WERI-Rb-1 (cell line): Measurements from ENCODE around the gene CADM2.
"Not testable (repeated sequence)": the region's sequence is repeated elsewhere in the genome, so short reads cannot be mapped to it uniquely, and the experiment has no call there.

Experiments used
- DNase-seq: peaks from one replicate; pipeline ENCODE4 v3.0.0-alpha.2; 2020
- H3K27ac ChIP-seq: fragments of 250-450 bp; sonication (Bioruptor Pico); 2 replicates; pipeline ENCODE4 v1.5.1; 2020; ENCODE audit warnings: mild to moderate bottlenecking, moderate library complexity
- H3K27me3 ChIP-seq: fragments of 250-450 bp; sonication (Bioruptor Pico); 2 replicates; pipeline ENCODE4 v1.5.1; 2021; ENCODE audit warnings: mild to moderate bottlenecking, low read depth, moderate library complexity; ENCODE audit not compliant: insufficient read depth, severe bottlenecking
- H3K36me3 ChIP-seq: fragments of 250-450 bp; sonication (Bioruptor Pico); 2 replicates; pipeline ENCODE4 v1.5.1; 2020; ENCODE audit warnings: mild to moderate bottlenecking, moderate library complexity
- H3K4me3 ChIP-seq: 2 replicates; pipeline ENCODE4 v1.5.1; 2011; ENCODE audit warnings: low read depth, mild to moderate bottlenecking, control low read depth, low read length
- H3K9me3 ChIP-seq: fragments of 250-450 bp; sonication (Bioruptor Pico); 2 replicates; pipeline ENCODE4 v1.5.1; 2021; ENCODE audit warnings: mild to moderate bottlenecking, moderate library complexity; ENCODE audit not compliant: severe bottlenecking
- TF ChIP-seq, protein P1 (sequence below): IDR thresholded peaks from 2 replicates; pipeline ENCODE4 v1.5.1; 2011; ENCODE audit warnings: low read depth, mild to moderate bottlenecking, control low read depth, inconsistent platforms, low read length

CADM2 gene

DNA sequence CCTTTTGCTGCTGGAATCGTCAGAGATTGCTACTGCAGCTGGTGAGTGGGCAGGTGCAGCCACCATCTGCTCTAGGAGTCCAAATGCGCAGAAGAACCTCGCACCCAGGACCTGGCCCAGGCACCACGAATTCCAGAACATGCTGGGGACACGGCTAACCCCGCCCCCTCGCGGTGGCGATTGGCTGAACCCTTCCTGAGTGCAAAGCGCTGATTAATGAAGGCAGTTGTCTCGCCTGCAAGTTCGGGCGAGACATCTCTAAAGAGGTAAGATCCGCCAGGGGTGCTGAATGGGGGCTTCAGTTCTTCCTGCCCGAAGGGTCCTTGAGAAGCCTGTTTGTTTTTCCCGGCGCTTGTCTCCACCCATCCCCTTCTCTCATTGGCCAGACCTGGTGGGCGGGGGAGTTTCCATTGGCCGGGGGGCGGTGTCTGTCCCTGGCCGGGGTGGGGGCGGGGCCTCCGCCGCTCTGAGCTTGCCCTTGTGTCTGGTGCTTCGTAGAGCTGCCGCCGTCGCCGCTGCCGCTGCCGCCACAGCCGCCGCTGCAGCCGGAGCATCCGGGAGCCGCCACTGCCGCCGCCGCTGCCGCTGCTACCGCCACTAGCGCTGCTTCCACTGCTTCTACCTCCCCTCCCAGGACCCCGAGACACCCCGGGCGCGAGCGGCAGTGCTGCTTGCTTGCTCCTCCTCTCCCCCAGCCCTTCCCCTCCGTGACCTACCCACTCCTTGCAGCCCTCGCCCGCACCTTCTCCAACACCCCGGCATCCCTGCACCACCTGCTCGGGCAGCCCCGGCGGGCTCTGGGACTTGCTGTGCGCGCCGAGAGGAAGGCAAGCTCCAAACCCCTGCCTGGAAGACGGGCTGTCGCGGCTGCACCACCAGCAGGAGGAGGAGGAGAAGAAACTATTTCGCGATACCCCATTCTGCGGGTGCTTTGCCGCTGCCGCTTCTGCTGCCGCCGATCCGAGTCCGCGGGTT is at the start of gene CADM2:
Gene CADM2 (plus strand): TSS at position 495 of the 975 bp plus-strand sequence.
- H3K27ac ChIP-seq = no peak within 1 kb of the TSS
- no peaks in the 10 kb centered on the region for H3K27me3 ChIP-seq
- peak within 1 kb of the TSS; percentile 62 for H3K4me3 ChIP-seq
- TF ChIP-seq, protein P1, sequence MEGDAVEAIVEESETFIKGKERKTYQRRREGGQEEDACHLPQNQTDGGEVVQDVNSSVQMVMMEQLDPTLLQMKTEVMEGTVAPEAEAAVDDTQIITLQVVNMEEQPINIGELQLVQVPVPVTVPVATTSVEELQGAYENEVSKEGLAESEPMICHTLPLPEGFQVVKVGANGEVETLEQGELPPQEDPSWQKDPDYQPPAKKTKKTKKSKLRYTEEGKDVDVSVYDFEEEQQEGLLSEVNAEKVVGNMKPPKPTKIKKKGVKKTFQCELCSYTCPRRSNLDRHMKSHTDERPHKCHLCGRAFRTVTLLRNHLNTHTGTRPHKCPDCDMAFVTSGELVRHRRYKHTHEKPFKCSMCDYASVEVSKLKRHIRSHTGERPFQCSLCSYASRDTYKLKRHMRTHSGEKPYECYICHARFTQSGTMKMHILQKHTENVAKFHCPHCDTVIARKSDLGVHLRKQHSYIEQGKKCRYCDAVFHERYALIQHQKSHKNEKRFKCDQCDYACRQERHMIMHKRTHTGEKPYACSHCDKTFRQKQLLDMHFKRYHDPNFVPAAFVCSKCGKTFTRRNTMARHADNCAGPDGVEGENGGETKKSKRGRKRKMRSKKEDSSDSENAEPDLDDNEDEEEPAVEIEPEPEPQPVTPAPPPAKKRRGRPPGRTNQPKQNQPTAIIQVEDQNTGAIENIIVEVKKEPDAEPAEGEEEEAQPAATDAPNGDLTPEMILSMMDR = 0 out of 2 replicates have a peak, but pooled peaks have one; percentile 23
- DNase-seq = peak; percentile 94
- no peaks in the 10 kb centered on the region for H3K36me3 ChIP-seq
- no peaks in the 10 kb centered on the region for H3K9me3 ChIP-seq

DNA sequence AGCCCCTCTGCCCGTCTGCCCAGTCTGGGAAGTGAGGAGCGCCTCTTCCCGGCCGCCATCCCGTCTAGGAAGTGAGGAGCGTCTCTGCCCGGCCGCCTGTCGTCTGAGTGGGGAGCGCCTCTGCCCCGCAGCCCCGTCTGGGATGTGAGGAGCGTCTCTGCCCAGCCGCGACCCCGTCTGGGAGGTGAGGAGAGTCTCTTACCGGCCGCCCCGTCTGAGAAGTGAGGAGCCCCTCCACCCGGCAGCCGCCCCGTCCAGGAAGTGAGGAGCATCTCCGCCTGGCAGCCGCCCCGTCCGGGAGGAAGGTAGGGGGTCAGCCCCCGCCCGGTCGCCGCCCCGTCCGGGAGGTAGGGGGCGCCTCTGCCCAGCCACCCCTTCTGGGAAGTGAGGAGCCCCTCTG is 40.2 kb upstream of the CADM2 start:
- not testable (repeated sequence) for H3K36me3 ChIP-seq, H3K9me3 ChIP-seq, H3K27me3 ChIP-seq, H3K4me3 ChIP-seq, DNase-seq, H3K27ac ChIP-seq

DNA sequence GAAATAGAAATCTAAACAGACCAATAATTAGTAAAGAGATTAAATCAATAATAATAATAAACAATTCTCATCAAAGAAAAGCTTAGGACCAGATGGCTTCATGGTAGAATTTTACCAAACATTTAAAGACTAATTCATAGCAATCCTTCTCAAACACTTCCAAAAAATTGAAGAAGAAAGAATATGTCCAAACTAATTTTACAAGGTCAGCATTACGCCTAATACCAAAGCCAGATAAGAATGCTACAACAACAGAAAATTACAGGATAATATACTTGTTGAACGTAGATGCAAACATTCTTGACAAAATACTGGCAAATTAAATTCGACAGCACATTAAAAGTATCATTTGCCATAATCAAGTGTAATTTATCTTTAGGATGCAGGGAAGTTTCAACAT is 36.1 kb upstream of the CADM2 start:
- Histone ChIP-seq H3K27me3 (no peaks in the 10 kb centered on the region), H3K27ac (no peak overlapping the region), H3K4me3 (no peak overlapping the region), H3K9me3 (no peaks in the 10 kb centered on the region), H3K36me3 (no peaks in the 10 kb centered on the region)
- no peak for DNase-seq
- TF ChIP-seq, protein P1 = no peak

DNA sequence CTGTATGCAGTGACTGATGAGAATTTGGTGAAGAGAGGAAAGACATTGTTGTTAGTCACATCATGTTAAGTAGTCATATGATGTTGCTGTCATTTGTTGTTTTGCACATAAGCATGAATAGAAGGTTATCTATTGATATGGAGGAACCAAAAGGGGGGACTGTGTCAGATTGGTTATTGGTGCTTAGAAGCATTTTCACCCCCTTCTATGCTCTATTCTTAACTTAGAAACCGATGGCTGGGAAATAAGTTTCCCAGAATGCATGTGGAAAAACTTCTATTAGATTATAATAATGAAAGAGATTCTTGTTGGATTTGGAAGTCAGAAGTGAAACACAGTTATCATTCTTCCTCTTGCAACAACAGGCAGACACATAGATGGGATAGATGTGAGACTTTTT is 33.2 kb upstream of the CADM2 start:
- no peak for DNase-seq
- Histone ChIP-seq H3K36me3 (no peaks in the 10 kb centered on the region), H3K4me3 (no peak overlapping the region), H3K27me3 (no peaks in the 10 kb centered on the region), H3K9me3 (no peaks in the 10 kb centered on the region), H3K27ac (no peak overlapping the region)
- TF ChIP-seq, protein P1 = no peak

DNA sequence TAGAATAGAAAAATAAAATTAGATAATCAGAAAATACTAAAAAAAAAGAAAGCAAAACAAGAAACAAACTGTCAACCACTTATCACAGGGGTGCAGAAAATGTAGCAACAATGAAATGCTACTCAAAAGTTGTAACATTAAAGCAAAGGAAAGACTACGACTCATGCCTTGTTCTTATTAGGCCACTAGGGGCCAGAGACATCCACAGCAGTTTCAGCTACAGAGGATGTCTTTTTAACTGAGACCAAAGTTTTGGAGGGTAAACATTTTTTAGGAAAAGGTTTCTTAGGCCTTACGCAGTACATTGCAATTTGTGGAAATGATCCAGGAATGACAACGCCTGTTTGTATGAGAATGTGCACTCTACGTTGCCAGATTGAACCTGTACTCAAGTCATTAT is 15.4 kb upstream of the CADM2 start:
- TF ChIP-seq, protein P1 = peak; percentile 45
- no peak for DNase-seq
- no peak overlapping the region for H3K27ac ChIP-seq

DNA sequence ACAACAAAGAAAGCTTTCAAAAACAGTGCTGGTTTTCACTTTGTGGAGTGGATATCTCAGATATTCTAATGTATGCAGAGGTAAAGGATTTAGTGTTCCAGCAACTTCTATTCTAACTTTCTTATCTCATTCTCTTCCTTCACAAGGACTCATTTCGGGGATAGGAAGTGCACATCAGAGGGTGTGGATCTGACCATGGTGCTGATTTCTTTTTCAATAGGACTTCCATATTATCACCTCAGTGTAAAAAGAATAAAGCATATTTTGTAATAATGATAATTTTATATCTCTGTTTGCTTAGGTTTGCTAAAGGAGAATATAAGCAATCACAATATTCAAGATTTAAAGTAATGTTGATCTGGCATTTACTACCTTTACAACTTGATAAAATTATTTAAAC is 12.5 kb upstream of the CADM2 start:
- TF ChIP-seq, protein P1 = no peak
- no peaks in the 10 kb centered on the region for H3K36me3 ChIP-seq

More for the DNA sequence above, 15.4 kb upstream of the CADM2 start:
- Histone ChIP-seq H3K4me3 (no peak overlapping the region), H3K27me3 (no peaks in the 10 kb centered on the region), H3K36me3 (no peaks in the 10 kb centered on the region), H3K9me3 (no peaks in the 10 kb centered on the region)

More for the DNA sequence above, 12.5 kb upstream of the CADM2 start:
- no peak for DNase-seq
- H3K4me3 ChIP-seq = no peak overlapping the region
- no peak overlapping the region for H3K27ac ChIP-seq
- H3K27me3 ChIP-seq = no peaks in the 10 kb centered on the region
- no peaks in the 10 kb centered on the region for H3K9me3 ChIP-seq
